K562 (cell line): Measurements from ENCODE around the gene SLC4A1. TPM values are rescaled to one million over a fixed set of nuclear protein-coding genes. Genes with fewer than 3 reads are reported as not detected.

Source experiments
- ATAC-seq: fragments of 200-7000 bp; cut with Tn5 transposase; 3 replicates; pipeline ENCODE4 v1.9.1; 2020; ENCODE audit warnings: moderate library complexity
- BruUV-seq: library from RNA; stranded (reverse); fragments of 400-500 nt; replicated peaks from 2 replicates; lab custom pipeline; 2021; lab: Mats Ljungman, UMichigan
- CTCF ChIA-PET: fragments of 300-600 bp; formaldehyde crosslinking; extraction: SDS; loops from one replicate; lab custom pipeline; 2021; ENCODE audit warnings: low intra/inter-chr PET ratio; lab: Yijun Ruan, JAX
- POLR2A ChIA-PET: fragments of 300-600, 350-650 bp; sonication (Branson Sonifier 250); formaldehyde crosslinking; extraction: SDS; loops from one replicate; lab custom pipeline; 2021; ENCODE audit warnings: antibody characterized with exemption, inconsistent platforms; lab: Yijun Ruan, JAX
- DNase-seq, 4 experiments: peaks; one replicate each; pipeline versions ENCODE4 v3.0.0 to v3.0.0-alpha.2; 2011 to 2018; ENCODE audit warnings: low spot score in 3 of 4, mixed read lengths in 3 of 4; ENCODE audit errors: extremely low read depth in 1 of 4
- FAIRE-seq: peaks from 2 replicates; lab custom pipeline; 2011; peaks lifted over from hg19 to GRCh38; lab: Jason Lieb, UNC
- H2AFZ ChIP-seq: 2 replicates; pipeline ENCODE4 v1.6.0; 2011; ENCODE audit warnings: low read depth, low read length, control low read depth, inconsistent platforms
- H3K27ac ChIP-seq: fragments of 200-600 bp; 3 replicates; pipeline ENCODE4 v1.8.0; 2011; ENCODE audit warnings: low read depth, mild to moderate bottlenecking, control low read depth, inconsistent platforms, low read length, moderate library complexity, mixed read lengths; ENCODE audit errors: extremely low read depth
- H3K27me3 ChIP-seq, 2 experiments: fragments of 300-600 bp in 1 of 2; 2 replicates in 1 of 2; 3 replicates in 1 of 2; pipeline versions ENCODE4 v1.6.0 to v1.8.0; 2011; ENCODE audit warnings: inconsistent platforms in 2 of 2, low read length in 2 of 2, mild to moderate bottlenecking in 1 of 2, mixed read lengths in 1 of 2, moderate library complexity in 1 of 2; ENCODE audit not compliant: control insufficient read depth in 2 of 2, insufficient read depth in 2 of 2
- H3K36me3 ChIP-seq: fragments of 300-600 bp; 3 replicates; pipeline ENCODE4 v1.8.0; 2011; ENCODE audit warnings: mild to moderate bottlenecking, low read length, inconsistent platforms; ENCODE audit not compliant: control insufficient read depth, insufficient read depth
- H3K4me1 ChIP-seq, 2 experiments: fragments of 200-600 bp in 1 of 2; replicated peaks in 1 of 2; 2 replicates in 1 of 2; 3 replicates in 1 of 2; pipeline versions ENCODE4 v1.5.1 to v1.8.0; 2011; ENCODE audit warnings: inconsistent platforms in 2 of 2, low read length in 2 of 2, mild to moderate bottlenecking in 1 of 2, mixed read lengths in 1 of 2, moderate library complexity in 1 of 2; ENCODE audit not compliant: control insufficient read depth in 2 of 2, insufficient read depth in 2 of 2
- H3K4me2 ChIP-seq: 2 replicates; pipeline ENCODE4 v1.6.1; 2011; ENCODE audit warnings: low read length, control low read depth, inconsistent platforms, mixed read lengths; ENCODE audit not compliant: insufficient read depth
- H3K4me3 ChIP-seq: fragments of 200-600 bp; sonication (generic), shearing (Covaris generic); 2 replicates; pipeline ENCODE4 v1.5.1; 2016; ENCODE audit warnings: control low read depth, inconsistent platforms
- H3K79me2 ChIP-seq: fragments of 200-600 bp; 3 replicates; pipeline ENCODE4 v1.8.0; 2011; ENCODE audit warnings: low read length, inconsistent platforms; ENCODE audit not compliant: control insufficient read depth, insufficient read depth
- H3K9ac ChIP-seq, 2 experiments: 2 replicates each; pipeline versions ENCODE4 v1.6.0 to v1.6.1; 2011; ENCODE audit warnings: low read depth in 2 of 2, low read length in 2 of 2, control low read depth in 1 of 2, inconsistent platforms in 1 of 2, mild to moderate bottlenecking in 1 of 2, mixed read lengths in 1 of 2; ENCODE audit not compliant: insufficient read depth in 1 of 2
- H3K9me1 ChIP-seq: one replicate; pipeline ENCODE4 v1.6.0; 2011; ENCODE audit warnings: inconsistent platforms, mild to moderate bottlenecking, low read length, moderate library complexity; ENCODE audit not compliant: control insufficient read depth, insufficient read depth
- H3K9me3 ChIP-seq: replicated peaks from 2 replicates; pipeline ENCODE4 v1.5.1; 2011; ENCODE audit warnings: low read depth, low read length, inconsistent platforms; ENCODE audit not compliant: control insufficient read depth, insufficient read depth
- H4K20me1 ChIP-seq: replicated peaks from 2 replicates; pipeline ENCODE4 v1.6.1; 2011; ENCODE audit warnings: low read length, inconsistent platforms, mixed read lengths; ENCODE audit not compliant: control insufficient read depth, insufficient read depth
- DMBX1 ChIP-seq: fragments of 250-450 bp; sonication (Bioruptor Pico); IDR thresholded peaks from 2 replicates; pipeline ENCODE4 v1.8.0; 2022; ENCODE audit warnings: inconsistent platforms, mild to moderate bottlenecking, moderate library complexity, borderline replicate concordance
- HLTF ChIP-seq: fragments of 450-650 bp; IDR thresholded peaks from 2 replicates; pipeline ENCODE4 v1.6.1; 2016
- MLLT1 ChIP-seq, 2 experiments: fragments of 450-650 bp; IDR thresholded peaks; 2 replicates each; pipeline ENCODE4 v1.6.1; 2016
- NCOA2 ChIP-seq, 2 experiments: fragments of 450-650 bp; IDR thresholded peaks; 2 replicates each; pipeline ENCODE4 v1.6.1; 2018; ENCODE audit warnings: mild to moderate bottlenecking in 2 of 2, moderate library complexity in 1 of 2; ENCODE audit not compliant: partially characterized antibody in 2 of 2
- POLR2A ChIP-seq: fragments of 450-650 bp; conservative IDR thresholded peaks from 2 replicates; pipeline ENCODE4 v1.6.1; 2016
- POLR2AphosphoS5 ChIP-seq: IDR thresholded peaks from 2 replicates; pipeline ENCODE4 v1.6.1; 2011; ENCODE audit warnings: mild to moderate bottlenecking, low read depth, low read length, moderate library complexity; ENCODE audit not compliant: control insufficient read depth, insufficient read depth
- POLR2B ChIP-seq: fragments of 450-650 bp; IDR thresholded peaks from 2 replicates; pipeline ENCODE4 v1.6.1; 2018; ENCODE audit warnings: low read depth; ENCODE audit not compliant: partially characterized antibody
- RBFOX2 ChIP-seq: fragments of 200-400 bp; formaldehyde crosslinking; IDR thresholded peaks from 2 replicates; pipeline ENCODE4 v1.6.1; 2017; ENCODE audit warnings: low read depth, mild to moderate bottlenecking, low read length, moderate library complexity
- RCOR1 ChIP-seq, 2 experiments: IDR thresholded peaks; 2 replicates each; pipeline ENCODE4 v1.6.1; 2012; ENCODE audit warnings: low read depth in 2 of 2, low read length in 2 of 2, borderline replicate concordance in 1 of 2, improper control_type of control experiment in 1 of 2
- RHOXF2B ChIP-seq: fragments of 250-450 bp; sonication (Bioruptor Pico); conservative IDR thresholded peaks from 2 replicates; pipeline ENCODE4 v1.5.1; 2021
- SRSF9 ChIP-seq: fragments of 200-400 bp; formaldehyde crosslinking; IDR thresholded peaks from 2 replicates; pipeline ENCODE4 v1.6.1; 2017; ENCODE audit warnings: low read depth, low read length, borderline replicate concordance
- SUPT5H ChIP-seq: fragments of 450-650 bp; IDR thresholded peaks from 2 replicates; pipeline ENCODE4 v1.6.1; 2016
- TARDBP ChIP-seq: fragments of 450-650 bp; IDR thresholded peaks from 2 replicates; pipeline ENCODE4 v1.6.1; 2016
- ZNF384 ChIP-seq: IDR thresholded peaks from 2 replicates; pipeline ENCODE4 v1.6.1; 2012; ENCODE audit warnings: low read depth, low read length, improper control_type of control experiment
- WGBS: fragments of 100-300 bp; shearing (Covaris generic); methylation state at CpG from one replicate; pipeline ENCODE4 v1.1.6; 2016; ENCODE audit warnings: low coverage, mixed read lengths; ENCODE audit not compliant: insufficient coverage; ENCODE audit errors: missing lambda C conversion rate; 5-methylcytosine and 5-hydroxymethylcytosine counted together
- in situ Hi-C: fragments of 300-500 bp; cut with MboI; formaldehyde crosslinking; loops from 4 replicates; pipeline ENCODE4 v1.15.0; 2018; ENCODE audit warnings: inconsistent platforms, mixed read lengths
- intact Hi-C: fragments of 100-400 bp; cut with micrococcal nuclease; formaldehyde crosslinking; loops from 2 replicates; pipeline ENCODE4 v1.14.2; 2022
- polyA plus RNA-seq, 8 experiments: library from polyadenylated mRNA; depleted of rRNA in 4 of 8; stranded (reverse) in 5 of 8; unstranded in 3 of 8; fragments of >200 nt; fragmentation: Nextera tagmentation in 2 of 8; fragmentation: Illumina TruSeq in 1 of 8; extraction: Ambion mirVana in 2 of 8; extraction: Trizol in 1 of 8; gene quantifications; 2 replicates each; pipeline versions ENCODE4 v1.2.1 to v1.2.3, GENCODE V29; 2011 to 2014; ENCODE audit warnings: inconsistent platforms in 1 of 8, missing spikeins in 1 of 8
- total RNA-seq, 7 experiments: library from RNA; depleted of rRNA in 6 of 7; stranded (reverse); fragments of >200 nt in 6 of 7; fragmentation: Illumina TruSeq in 2 of 7; extraction: Trizol in 2 of 7; gene quantifications; 2 replicates each; pipeline versions ENCODE4 v1.2.1 to v1.2.3, GENCODE V29; 2011 to 2021; ENCODE audit warnings: low replicate concordance in 1 of 7
- TF ChIP-seq, protein P1 (sequence below): fragments of 450-650 bp; IDR thresholded peaks from 2 replicates; pipeline ENCODE4 v1.6.1; 2014; ENCODE audit warnings: low read depth, mild to moderate bottlenecking, moderate library complexity, borderline replicate concordance
- TF ChIP-seq, protein P2 (sequence below): fragments of 450-650 bp; formaldehyde crosslinking; conservative IDR thresholded peaks from 2 replicates; pipeline ENCODE4 v1.4.0; 2022; ENCODE audit warnings: mild to moderate bottlenecking, missing genetic modification characterization

Gene SLC4A1
- total and polyA plus RNA-seq, 9 of the 15 experiments (the other 6 are each of a cell fraction or from before 2014, with no cell fraction given): 0.14 to 1.00 (median 0.53) TPM

GRCh38 chr17:44205962-44206824 lies 61.7 kb downstream of the SLC4A1 start:
- no peaks in the 10 kb centered on the region for H3K9me3 ChIP-seq
- no peak overlapping the region for H3K27ac ChIP-seq
- H3K9ac ChIP-seq: 0 out of 4 replicates have a peak overlapping the region, but pooled peaks of 1 of the 2 experiments have one; percentile 39
- H2AFZ ChIP-seq: no peak overlapping the region
- H3K4me3 ChIP-seq: no peak overlapping the region
- 78% methylated on average over 12 of the region's 13 CpGs for WGBS
- H3K36me3 ChIP-seq: peaks cover 45% of the 10 kb centered on the region
- H3K4me1 ChIP-seq: peaks cover 38 to 42% of the 10 kb centered on the region in 2 experiments
- in situ Hi-C loops (no loop called here), intact Hi-C loops (no loop called here)
- H4K20me1 ChIP-seq: peaks cover 12% of the 10 kb centered on the region
- no peak for DNase-seq
- peaks cover 4% of the 10 kb centered on the region for H3K9me1 ChIP-seq
- ChIA-PET POLR2A (interaction anchor here (0.6 to 1.5 kb wide), 7 partner anchors 11 to 1175 kb away, joined by 3 to 5 read pairs (median 3); partner anchors contain the start of gene SLC25A39), CTCF (no interaction called here)
- BruUV-seq: no TSS peak
- peak; percentile 29 for FAIRE-seq
- ATAC-seq: no peak
- peaks cover 6% of the 10 kb centered on the region; the same call in 1 of the 3 replicates for H3K79me2 ChIP-seq
- H3K27me3 ChIP-seq: no peaks in the 10 kb centered on the region
- H3K4me2 ChIP-seq: no peak overlapping the region
- TF ChIP-seq HLTF (0 out of 2 replicates have a peak, but pooled peaks have one; percentile 27), ZNF384 (peak; percentile 24; the same call in 1 of the 2 replicates), POLR2B (peak; percentile 57), DMBX1 (CRISPR knock-in tag) (no peak), TARDBP (0 out of 2 replicates have a peak, but pooled peaks have one; percentile 68), RBFOX2 (0 out of 2 replicates have a peak, but pooled peaks have one; percentile 22), MLLT1 (IDR thresholded peaks at IDR 0.05) (peak in 1 of 2 experiments; percentile 17; a peak in 1 of 4 replicates), SUPT5H (peak; percentile 67; the same call in 1 of the 2 replicates), NCOA2 (IDR thresholded peaks at IDR 0.05; ENCODE audit: partially characterized antibody in 2 of 2) (no peak), POLR2A (peak; percentile 53), RCOR1 (IDR thresholded peaks at IDR 0.05; ENCODE audit: borderline replicate concordance in 1 of 2, low read depth in 2 of 2, low read length in 2 of 2) (no peak), RHOXF2B (CRISPR knock-in tag) (no peak), POLR2AphosphoS5 (0 out of 2 replicates have a peak, but pooled peaks have one; percentile 12), SRSF9 (no peak)
- TF ChIP-seq, protein P1, sequence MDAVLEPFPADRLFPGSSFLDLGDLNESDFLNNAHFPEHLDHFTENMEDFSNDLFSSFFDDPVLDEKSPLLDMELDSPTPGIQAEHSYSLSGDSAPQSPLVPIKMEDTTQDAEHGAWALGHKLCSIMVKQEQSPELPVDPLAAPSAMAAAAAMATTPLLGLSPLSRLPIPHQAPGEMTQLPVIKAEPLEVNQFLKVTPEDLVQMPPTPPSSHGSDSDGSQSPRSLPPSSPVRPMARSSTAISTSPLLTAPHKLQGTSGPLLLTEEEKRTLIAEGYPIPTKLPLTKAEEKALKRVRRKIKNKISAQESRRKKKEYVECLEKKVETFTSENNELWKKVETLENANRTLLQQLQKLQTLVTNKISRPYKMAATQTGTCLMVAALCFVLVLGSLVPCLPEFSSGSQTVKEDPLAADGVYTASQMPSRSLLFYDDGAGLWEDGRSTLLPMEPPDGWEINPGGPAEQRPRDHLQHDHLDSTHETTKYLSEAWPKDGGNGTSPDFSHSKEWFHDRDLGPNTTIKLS: no peak
- TF ChIP-seq, protein P2, sequence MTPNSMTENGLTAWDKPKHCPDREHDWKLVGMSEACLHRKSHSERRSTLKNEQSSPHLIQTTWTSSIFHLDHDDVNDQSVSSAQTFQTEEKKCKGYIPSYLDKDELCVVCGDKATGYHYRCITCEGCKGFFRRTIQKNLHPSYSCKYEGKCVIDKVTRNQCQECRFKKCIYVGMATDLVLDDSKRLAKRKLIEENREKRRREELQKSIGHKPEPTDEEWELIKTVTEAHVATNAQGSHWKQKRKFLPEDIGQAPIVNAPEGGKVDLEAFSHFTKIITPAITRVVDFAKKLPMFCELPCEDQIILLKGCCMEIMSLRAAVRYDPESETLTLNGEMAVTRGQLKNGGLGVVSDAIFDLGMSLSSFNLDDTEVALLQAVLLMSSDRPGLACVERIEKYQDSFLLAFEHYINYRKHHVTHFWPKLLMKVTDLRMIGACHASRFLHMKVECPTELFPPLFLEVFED (CRISPR knock-in tag): peak; percentile 63; the same call in 1 of the 2 replicates
